Calu3 (cell line): ENCODE data around the gene ITGA7. TPM values are rescaled to one million over a fixed set of nuclear protein-coding genes. Genes with fewer than 3 reads are reported as not detected.

Experiments used
- BruUV-seq: library from RNA; stranded (reverse); fragments of 400-500 nt; replicated peaks from 2 replicates; lab custom pipeline; 2021; lab: Mats Ljungman, UMichigan
- CTCF ChIA-PET: fragments of 300-600 bp; sonication (Branson Sonifier 250); formaldehyde crosslinking; loops from one replicate; lab custom pipeline; 2022; ENCODE audit warnings: antibody characterized with exemption; lab: Charles Lee
- DNase-seq: peaks from one replicate; pipeline ENCODE4 v3.0.0; 2022
- H3K27ac Mint-ChIP-seq: one replicate; pipeline ENCODE4 v1.8.0; 2022; ENCODE audit warnings: mixed read lengths; ENCODE audit not compliant: unreplicated experiment
- H3K27me3 Mint-ChIP-seq: one replicate; pipeline ENCODE4 v1.8.0; 2022; ENCODE audit warnings: mixed read lengths; ENCODE audit not compliant: unreplicated experiment
- H3K36me3 Mint-ChIP-seq: one replicate; pipeline ENCODE4 v1.8.0; 2022; ENCODE audit warnings: mild to moderate bottlenecking, moderate library complexity, mixed read lengths; ENCODE audit not compliant: insufficient read depth, unreplicated experiment
- H3K4me1 Mint-ChIP-seq: one replicate; pipeline ENCODE4 v1.8.0; 2022; ENCODE audit warnings: mild to moderate bottlenecking, low read depth, mixed read lengths; ENCODE audit not compliant: unreplicated experiment
- H3K4me3 Mint-ChIP-seq: one replicate; pipeline ENCODE4 v1.8.0; 2022; ENCODE audit warnings: mild to moderate bottlenecking, low read depth, moderate library complexity, mixed read lengths; ENCODE audit not compliant: unreplicated experiment
- H3K9me3 Mint-ChIP-seq: one replicate; pipeline ENCODE4 v1.8.0; 2022; ENCODE audit warnings: low read depth, mixed read lengths; ENCODE audit not compliant: unreplicated experiment
- intact Hi-C: fragments of 100-400 bp; cut with micrococcal nuclease; formaldehyde crosslinking; loops from one replicate; pipeline ENCODE4 v1.10.0; 2022; ENCODE audit not compliant: unreplicated experiment
- total RNA-seq: library from RNA; stranded (reverse); gene quantifications from 2 replicates; pipeline ENCODE4 v1.2.3, GENCODE V29; 2022
- TF ChIP-seq, protein P1 (sequence below): fragments of 200-600 bp; IDR thresholded peaks from one replicate; pipeline ENCODE4 v1.8.0; 2022; ENCODE audit warnings: antibody characterized with exemption; ENCODE audit not compliant: unreplicated experiment

Gene ITGA7
- total RNA-seq, 1 experiment from 2014 or later, result 5.9 TPM

DNA sequence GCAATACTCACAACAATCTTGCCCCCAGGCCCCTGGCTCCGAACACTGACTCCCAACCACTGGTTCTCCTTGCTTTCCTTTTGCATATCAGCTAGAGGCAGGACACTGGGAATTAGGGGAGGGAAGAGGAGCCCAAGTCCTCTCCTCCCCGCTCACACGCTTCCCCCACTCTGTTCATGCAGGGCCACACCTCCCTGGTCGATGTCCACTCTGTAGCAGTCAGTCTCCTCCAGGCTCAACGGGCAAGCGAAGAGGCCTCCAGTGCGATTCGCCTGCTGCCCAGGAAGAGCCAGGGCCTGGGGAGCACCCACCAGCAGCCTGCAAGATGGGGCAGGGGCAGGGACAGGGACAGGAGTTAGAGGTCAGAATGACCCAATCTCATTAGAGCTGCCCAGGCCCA is 4.8 kb downstream of the ITGA7 start:
- Mint-ChIP-seq H3K36me3 (peaks cover 1% of the 10 kb centered on the region), H3K4me1 (peaks cover 12% of the 10 kb centered on the region), H3K4me3 (no peak overlapping the region), H3K27ac (no peak overlapping the region), H3K9me3 (no peaks in the 10 kb centered on the region), H3K27me3 (peaks cover 57% of the 10 kb centered on the region)
- no peak for DNase-seq
- CTCF ChIA-PET, result no interaction called here
- intact Hi-C loops, result no loop called here
- TF ChIP-seq, protein P1, sequence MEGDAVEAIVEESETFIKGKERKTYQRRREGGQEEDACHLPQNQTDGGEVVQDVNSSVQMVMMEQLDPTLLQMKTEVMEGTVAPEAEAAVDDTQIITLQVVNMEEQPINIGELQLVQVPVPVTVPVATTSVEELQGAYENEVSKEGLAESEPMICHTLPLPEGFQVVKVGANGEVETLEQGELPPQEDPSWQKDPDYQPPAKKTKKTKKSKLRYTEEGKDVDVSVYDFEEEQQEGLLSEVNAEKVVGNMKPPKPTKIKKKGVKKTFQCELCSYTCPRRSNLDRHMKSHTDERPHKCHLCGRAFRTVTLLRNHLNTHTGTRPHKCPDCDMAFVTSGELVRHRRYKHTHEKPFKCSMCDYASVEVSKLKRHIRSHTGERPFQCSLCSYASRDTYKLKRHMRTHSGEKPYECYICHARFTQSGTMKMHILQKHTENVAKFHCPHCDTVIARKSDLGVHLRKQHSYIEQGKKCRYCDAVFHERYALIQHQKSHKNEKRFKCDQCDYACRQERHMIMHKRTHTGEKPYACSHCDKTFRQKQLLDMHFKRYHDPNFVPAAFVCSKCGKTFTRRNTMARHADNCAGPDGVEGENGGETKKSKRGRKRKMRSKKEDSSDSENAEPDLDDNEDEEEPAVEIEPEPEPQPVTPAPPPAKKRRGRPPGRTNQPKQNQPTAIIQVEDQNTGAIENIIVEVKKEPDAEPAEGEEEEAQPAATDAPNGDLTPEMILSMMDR, result no peak
- BruUV-seq, result no TSS peak

DNA sequence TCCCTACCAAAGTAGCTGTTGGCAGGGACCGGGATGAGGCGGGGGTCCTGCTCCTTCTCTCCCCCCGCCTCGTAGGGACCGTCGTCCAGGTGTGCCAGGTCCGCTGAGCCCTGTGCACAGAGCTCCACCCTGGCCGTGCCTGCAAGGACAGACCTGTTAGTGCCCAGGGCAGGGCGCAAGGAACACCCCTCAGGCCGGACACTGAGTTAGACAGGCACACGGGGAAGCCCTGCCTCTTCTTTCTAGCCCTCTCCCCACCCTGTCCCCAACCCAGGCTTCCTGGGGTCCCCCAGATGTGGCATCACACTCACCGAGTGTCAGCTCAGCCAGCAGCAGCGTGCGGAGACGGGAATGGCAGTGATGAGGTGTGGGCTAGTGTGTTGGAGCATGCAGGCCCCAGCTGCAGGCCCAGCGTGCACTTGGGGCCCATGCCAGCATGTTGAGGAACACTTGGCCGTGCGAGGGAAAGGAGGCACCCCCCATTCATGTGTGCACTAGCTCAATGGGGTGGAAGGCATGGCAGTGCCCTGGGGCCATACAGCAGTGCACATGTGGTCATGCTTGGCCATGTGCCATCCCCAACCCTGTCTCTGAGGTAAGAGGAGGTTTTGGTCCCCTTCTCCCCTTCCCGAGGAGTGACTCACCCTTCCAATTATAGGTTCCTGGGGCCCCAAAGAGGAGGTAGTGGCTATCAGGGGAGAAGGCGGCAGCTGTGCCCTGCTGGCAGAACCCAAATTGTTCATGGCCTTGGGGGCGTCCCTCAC is 7.3 kb downstream of the ITGA7 start:
- DNase-seq, result no peak
- no peaks in the 10 kb centered on the region for H3K4me1 Mint-ChIP-seq
- H3K27me3 Mint-ChIP-seq, result peaks cover 63% of the 10 kb centered on the region
- intact Hi-C loops, result no loop called here
- H3K9me3 Mint-ChIP-seq, result no peaks in the 10 kb centered on the region
- H3K4me3 Mint-ChIP-seq, result no peak overlapping the region
- no TSS peak for BruUV-seq
- TF ChIP-seq, protein P1, result no peak
- CTCF ChIA-PET, result interaction anchor here (3.2 kb wide), 1 partner anchor 19 kb away, joined by 14 read pairs; a partner anchor contains a TSS
- H3K27ac Mint-ChIP-seq, result no peak overlapping the region
- no peaks in the 10 kb centered on the region for H3K36me3 Mint-ChIP-seq

DNA sequence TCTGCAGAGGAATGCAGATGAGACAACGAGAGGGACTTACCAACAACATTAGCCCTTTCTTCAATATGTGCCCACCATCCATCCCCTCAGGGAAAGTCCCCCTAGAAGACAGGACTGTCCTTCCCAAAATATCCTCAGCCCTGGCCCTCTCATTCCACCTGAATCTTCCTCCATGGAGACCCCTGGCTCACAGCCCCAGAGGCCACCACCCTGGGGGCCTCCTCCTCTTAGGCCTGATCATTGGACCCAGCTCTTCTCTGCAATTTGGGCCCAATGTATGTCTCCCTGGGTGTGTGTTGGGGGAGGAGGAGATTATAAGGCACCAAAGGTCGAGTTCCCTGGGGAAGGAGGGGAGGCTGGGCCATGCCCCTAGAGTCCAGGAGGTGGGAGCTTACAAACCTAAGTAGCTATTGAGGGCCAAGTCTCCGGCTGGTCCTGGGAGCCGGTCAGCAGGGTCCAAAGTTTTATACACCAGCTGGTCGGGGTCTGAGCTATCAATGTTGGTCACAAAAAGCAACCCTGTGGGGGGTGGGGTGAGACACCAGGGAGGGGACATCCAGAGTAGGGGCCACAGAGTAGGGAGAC is 8.1 kb downstream of the ITGA7 start:
- Mint-ChIP-seq H3K9me3 (no peaks in the 10 kb centered on the region), H3K36me3 (no peaks in the 10 kb centered on the region), H3K4me1 (no peaks in the 10 kb centered on the region), H3K27ac (no peak overlapping the region), H3K27me3 (peaks cover 67% of the 10 kb centered on the region), H3K4me3 (no peak overlapping the region)
- intact Hi-C loops, result no loop called here
- CTCF ChIA-PET, result interaction anchor here (0.6 to 3.2 kb wide), 2 partner anchors 18 to 60 kb away, joined by 4 to 14 read pairs; a partner anchor contains a TSS
- BruUV-seq, result no TSS peak
- DNase-seq, result no peak
- TF ChIP-seq, protein P1, result no peak

DNA sequence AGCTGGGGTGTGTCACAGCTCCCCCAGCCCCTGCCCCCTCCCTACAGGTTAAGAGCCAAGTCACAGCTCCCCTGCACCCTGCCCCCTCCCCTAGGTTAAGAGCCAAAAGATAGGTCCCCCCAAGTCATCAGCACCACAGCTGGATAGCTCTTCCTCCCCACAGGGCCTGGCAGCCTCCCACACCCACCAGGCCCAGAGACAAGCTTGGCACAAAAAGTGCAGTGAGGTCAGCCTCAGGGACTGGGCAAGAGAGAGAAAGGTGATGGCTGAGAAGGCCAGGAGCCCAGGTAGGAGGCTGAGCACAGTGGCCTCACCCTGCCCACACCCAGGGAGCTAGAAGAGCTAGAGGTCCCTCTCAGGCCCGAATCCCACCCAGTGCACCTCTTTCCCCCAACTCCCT is 8.7 kb downstream of the ITGA7 start:
- Mint-ChIP-seq H3K4me1 (no peaks in the 10 kb centered on the region), H3K4me3 (no peak overlapping the region), H3K36me3 (no peaks in the 10 kb centered on the region), H3K9me3 (no peaks in the 10 kb centered on the region), H3K27me3 (peaks cover 64% of the 10 kb centered on the region), H3K27ac (no peak overlapping the region)
- DNase-seq, result no peak
- TF ChIP-seq, protein P1, result no peak
- BruUV-seq, result no TSS peak
- intact Hi-C loops, result no loop called here
- CTCF ChIA-PET, result interaction anchor here (0.6 to 3.2 kb wide), 2 partner anchors 17 to 59 kb away, joined by 4 to 14 read pairs; a partner anchor contains a TSS
